Kidney (tissue), 14 donors: ENCODE data around the gene STAC2. TPM values are rescaled to one million over a fixed set of nuclear protein-coding genes. Genes with fewer than 3 reads are reported as not detected.
A peak's percentile ranks its signal among the peaks of the same experiment; 100 is the strongest.

Experiments used
- DNase-seq, 5 donors: peaks; one replicate each; pipeline ENCODE4 v3.0.0-alpha.2; 2013 to 2020
- FAIRE-seq: peaks from 2 replicates; lab custom pipeline; 2012; peaks lifted over from hg19 to GRCh38; lab: Jason Lieb, UNC
- H3K27ac ChIP-seq, 2 donors: one replicate each; pipeline ENCODE4 v1.7.0; 2013; ENCODE audit warnings: low read depth in 2 of 2, low read length in 2 of 2, inconsistent platforms in 1 of 2
- H3K27me3 ChIP-seq: one replicate; pipeline ENCODE4 v1.7.1; 2013; ENCODE audit warnings: low read length, inconsistent platforms; ENCODE audit not compliant: control insufficient read depth, insufficient read depth
- H3K36me3 ChIP-seq, 3 donors: one replicate each; pipeline versions ENCODE4 v1.7.0 to v1.7.1; 2013; ENCODE audit warnings: low read length in 3 of 3, control low read depth in 1 of 3, inconsistent platforms in 1 of 3; ENCODE audit not compliant: insufficient read depth in 3 of 3, control insufficient read depth in 2 of 3
- H3K4me1 ChIP-seq, 3 donors: one replicate each; pipeline versions ENCODE4 v1.7.0 to v1.7.1; 2013; ENCODE audit warnings: low read length in 3 of 3, inconsistent platforms in 1 of 3, low read depth in 1 of 3; ENCODE audit not compliant: control insufficient read depth in 2 of 3, insufficient read depth in 2 of 3
- H3K4me3 ChIP-seq, 3 donors: one replicate each; pipeline versions ENCODE4 v1.7.0 to v1.8.1; 2013; ENCODE audit warnings: low read length in 3 of 3, control low read depth in 1 of 3, inconsistent platforms in 1 of 3
- H3K9ac ChIP-seq, 3 donors: one replicate each; pipeline versions ENCODE4 v1.7.0 to v1.7.1; 2013; ENCODE audit warnings: low read length in 3 of 3, control low read depth in 1 of 3, inconsistent platforms in 1 of 3
- H3K9me3 ChIP-seq, 3 donors: one replicate each; pipeline versions ENCODE4 v1.7.0 to v1.7.1; 2013; ENCODE audit warnings: low read length in 3 of 3, control low read depth in 1 of 3, inconsistent platforms in 1 of 3; ENCODE audit not compliant: control insufficient read depth in 2 of 3, insufficient read depth in 1 of 3
- CTCF ChIP-seq: IDR thresholded peaks from 3 replicates; pipeline ENCODE4 v1.5.1; 2012; ENCODE audit warnings: mild to moderate bottlenecking, moderate library complexity, borderline replicate concordance; ENCODE audit not compliant: insufficient read depth; ENCODE audit errors: extremely low read depth
- intact Hi-C: fragments of 100-400 bp; cut with DNase I; formaldehyde crosslinking; loops from one replicate; pipeline ENCODE4 v1.11.1; 2022
- polyA plus RNA-seq: library from polyadenylated mRNA; stranded (reverse); fragments of 350-450 nt; fragmentation: Illumina TruSeq; extraction: RNeasy Lipid Tissue Mini Kit (QIAGEN cat#74804); gene quantifications from one replicate; pipeline ENCODE4 v1.2.3, GENCODE V29; 2014; ENCODE audit warnings: low read depth, low replicate concordance; ENCODE audit not compliant: insufficient read depth
- total RNA-seq: library from RNA; stranded (reverse); fragmentation: NEBNext Ultra II Directional; extraction: Animal tissue kit (Norgen Biotek cat#: 25700); gene quantifications from one replicate; pipeline ENCODE4 v1.2.1, GENCODE V29; 2021
- donor health status: control.
- donor health status: control.
- donor health status: control.
- donor health status: control.
- donor health status: control.
- donor health status: DM: yes; HTN: yes; CAD: no.
- donor health status: Normal renal cell carcinoma (clear cell type).

The STAC2 gene
- total and polyA plus RNA-seq, 2 donors from 2014 or later, result 15.3 to 18.9 TPM

- Histone ChIP-seq H3K27ac (no peak overlapping the region), H3K4me1 (no peaks in the 10 kb centered on the region), H3K9me3 (no peaks in the 10 kb centered on the region), H3K4me3 (no peak overlapping the region), H3K36me3 (no peaks in the 10 kb centered on the region), H3K27me3 (no peaks in the 10 kb centered on the region), H3K9ac (no peak overlapping the region)
- FAIRE-seq, result no peak
- TF ChIP-seq CTCF, result no peak
- peak in 1 of 5 donors; percentile 62 for DNase-seq
- intact Hi-C loops, result no loop called here
Observed at GRCh38 chr17:39217734-39218369, 7.9 kb downstream of the STAC2 start.

- Histone ChIP-seq H3K9ac (no peak overlapping the region), H3K4me3 (no peak overlapping the region), H3K36me3 (no peaks in the 10 kb centered on the region), H3K27ac (no peak overlapping the region), H3K4me1 (peaks cover 0 to 13% (median 0%) of the 10 kb centered on the region in 3 donors), H3K27me3 (no peaks in the 10 kb centered on the region), H3K9me3 (no peaks in the 10 kb centered on the region)
- FAIRE-seq, result no peak
- no peak for TF ChIP-seq CTCF
- intact Hi-C loops, result no loop called here
- peak in 1 of 5 donors; percentile 87 for DNase-seq
Observed at GRCh38 chr17:39213852-39214251, 11.9 kb downstream of the STAC2 start.

GRCh38 chr17:39212841-39213480, 12.8 kb downstream of the STAC2 start:
- H3K9ac ChIP-seq, result no peak overlapping the region
- no peak for FAIRE-seq
- H3K4me3 ChIP-seq, result no peak overlapping the region
- no peak for TF ChIP-seq CTCF
- H3K9me3 ChIP-seq, result no peaks in the 10 kb centered on the region
- DNase-seq, result peak in 1 of 5 donors; percentile 83
- H3K27me3 ChIP-seq, result no peaks in the 10 kb centered on the region
- H3K4me1 ChIP-seq, result peaks cover 0 to 15% (median 0%) of the 10 kb centered on the region in 3 donors
- H3K27ac ChIP-seq, result no peak overlapping the region
- intact Hi-C loops, result no loop called here
- no peaks in the 10 kb centered on the region for H3K36me3 ChIP-seq
